ENCODE measurements around the gene FAM25A.

Gene FAM25A

DNA sequence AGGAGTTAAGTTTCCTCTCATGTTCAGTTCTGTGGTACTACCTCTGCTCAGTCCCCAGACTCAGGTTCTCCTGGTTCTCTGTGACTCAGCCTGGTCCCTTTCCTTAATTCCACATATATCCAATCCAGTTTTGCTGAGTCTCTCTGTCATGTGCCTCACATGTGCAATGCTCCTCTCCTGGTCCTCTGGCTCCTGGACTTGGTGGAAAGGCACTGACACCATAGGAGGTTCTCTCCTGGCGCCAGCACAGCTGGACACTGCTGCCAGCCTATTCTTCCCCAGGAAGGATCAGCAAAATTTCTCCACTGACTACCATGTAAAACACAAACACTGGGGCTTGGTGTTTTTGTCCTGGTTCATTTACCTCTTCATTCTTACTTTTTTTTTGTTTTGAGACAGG, 46.8 kb downstream of the FAM25A start:
- no peak for DNase-seq

DNA sequence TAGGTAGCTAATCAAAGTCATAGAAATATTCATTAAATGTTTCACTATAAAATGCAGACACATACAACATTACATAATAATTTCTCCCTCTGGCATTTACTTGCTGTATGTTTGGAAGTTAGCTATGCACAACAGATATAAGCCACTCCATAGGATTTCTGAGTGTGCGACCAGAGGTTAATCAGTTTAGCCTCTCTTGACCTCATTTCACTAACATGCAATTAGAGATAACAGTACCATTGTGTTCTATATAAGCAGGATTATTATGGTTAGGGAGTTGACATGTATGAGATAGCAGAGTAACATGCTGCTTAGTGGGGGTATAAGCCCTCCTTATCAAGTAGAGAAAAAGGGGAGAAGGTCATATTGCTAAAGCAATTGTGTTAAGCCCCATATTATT, 48.2 kb downstream of the FAM25A start:
- DNase-seq = no peak

- DNase-seq = no peak
These were observed 52.4 kb downstream of the FAM25A start for GRCh38 chr10:87072449-87072848.

All from activated CD4-positive, alpha-beta T cell treated with anti-CD3 and anti-CD28 coated beads, Interleukin-10, Interleukin-2, amounts not matched to agents 100 ng/mL and 50 ng/mL, durations not matched to agents 16 hours and 8 hours (primary cell).